HCT116 (cell line): Measurements from ENCODE around the gene WDSUB1.

Experiments
- ATF3 ChIP-seq: IDR thresholded peaks from 2 replicates; pipeline ENCODE4 v1.6.1; 2012
- CBX3 ChIP-seq: IDR thresholded peaks from 2 replicates; pipeline ENCODE4 v1.6.1; 2012; ENCODE audit warnings: low read depth
- CTCF ChIP-seq, 3 experiments: fragments of 200-600 bp in 1 of 3; sonication (generic) in 1 of 3; IDR thresholded peaks in 2 of 3; conservative IDR thresholded peaks in 1 of 3; 2 replicates each; pipeline ENCODE4 v1.5.1; 2012 to 2017; ENCODE audit warnings: low read depth in 2 of 3, low read length in 2 of 3, antibody characterized with exemption in 1 of 3, borderline replicate concordance in 1 of 3, control low read depth in 1 of 3, mild to moderate bottlenecking in 1 of 3, mixed read lengths in 1 of 3, mixed run types in 1 of 3, moderate library complexity in 1 of 3; ENCODE audit not compliant: insufficient read depth in 1 of 3
- ELF1 ChIP-seq: IDR thresholded peaks from 2 replicates; pipeline ENCODE4 v1.6.1; 2012; ENCODE audit warnings: low read depth, borderline replicate concordance
- EZH2 ChIP-seq: fragments of 200-600 bp; sonication (generic); IDR thresholded peaks from 2 replicates; pipeline ENCODE4 v1.6.1; 2017; ENCODE audit warnings: antibody characterized with exemption, mixed run types
- FOSL1 ChIP-seq: IDR thresholded peaks from 2 replicates; pipeline ENCODE4 v1.6.1; 2012; ENCODE audit warnings: low read depth
- POLR2A ChIP-seq: IDR thresholded peaks from 2 replicates; pipeline ENCODE4 v1.7.0; 2011; ENCODE audit warnings: borderline replicate concordance; ENCODE audit not compliant: insufficient read depth, insufficient read length; ENCODE audit errors: extremely low read depth
- REST ChIP-seq: IDR thresholded peaks from 2 replicates; pipeline ENCODE4 v1.6.1; 2012; ENCODE audit warnings: low read depth
- SRF ChIP-seq: IDR thresholded peaks from 2 replicates; pipeline ENCODE4 v1.6.1; 2012; ENCODE audit warnings: low read depth
- ZNF274 ChIP-seq: fragments of 200-500 bp; sonication (Bioruptor generic); IDR thresholded peaks from 2 replicates; pipeline ENCODE4 v1.6.1; 2014; ENCODE audit warnings: mild to moderate bottlenecking, low read depth, low read length, inconsistent platforms

GRCh38 chr2:159262226-159262625 lies 24.3 kb downstream of the WDSUB1 start:
- TF ChIP-seq CTCF (IDR thresholded peaks at IDR 0.05 in 2 of 3, conservative IDR thresholded peaks at IDR 0.05 in 1 of 3; ENCODE audit: borderline replicate concordance in 1 of 3, insufficient read depth in 1 of 3, low read depth in 2 of 3, low read length in 2 of 3) (no peak), CBX3 (no peak), EZH2 (no peak), SRF (no peak), ATF3 (no peak), POLR2A (no peak), ELF1 (no peak), REST (no peak), ZNF274 (no peak), FOSL1 (no peak)
